GM18505 (cell line): ENCODE measurements around the gene FSD1.
"Not testable (repeated sequence)": the region's sequence is repeated elsewhere in the genome, so short reads cannot be mapped to it uniquely, and the experiment has no call there.

Experiments used
- ATAC-seq: cut with Tn5 transposase; IDR thresholded peaks from one replicate; pipeline ENCODE4 v1.9.1; 2021; ENCODE audit not compliant: unreplicated experiment
- POLR2A ChIP-seq: IDR thresholded peaks from 4 replicates; pipeline ENCODE4 v1.6.1; 2011; ENCODE audit warnings: borderline replicate concordance; ENCODE audit not compliant: insufficient read depth, insufficient read length; ENCODE audit errors: extremely low read depth

The FSD1 gene

GRCh38 chr19:4277191-4277696, 27.2 kb upstream of the FSD1 start:
- ATAC-seq: no peak
- no peak for TF ChIP-seq POLR2A

- no peak for TF ChIP-seq POLR2A
- no peak for ATAC-seq
These were observed 26.4 kb upstream of the FSD1 start for GRCh38 chr19:4278010-4278409.

- no peak for ATAC-seq
- no peak for TF ChIP-seq POLR2A
These were observed 25.8 kb upstream of the FSD1 start, which contains the start of gene SHD for GRCh38 chr19:4278419-4279266. Gene SHD (plus strand): TSS chr19:4279266. CDS start chr19:4280064, 798 bp downstream.

- no peak for TF ChIP-seq POLR2A
These were observed 25.2 kb upstream of the FSD1 start for GRCh38 chr19:4279267-4279529.

GRCh38 chr19:4279530-4280422, 24.6 kb upstream of the FSD1 start:
- ATAC-seq: no peak
- TF ChIP-seq POLR2A: no peak

More at GRCh38 chr19:4279267-4279529, 25.2 kb upstream of the FSD1 start:
- ATAC-seq: no peak

- ATAC-seq: no peak
- TF ChIP-seq POLR2A: no peak
These were observed 20.0 kb upstream of the FSD1 start for GRCh38 chr19:4284176-4284958.

- TF ChIP-seq POLR2A: no peak
- ATAC-seq: no peak
These were observed 19.4 kb upstream of the FSD1 start for GRCh38 chr19:4284974-4285373.

GRCh38 chr19:4286141-4286540, 18.3 kb upstream of the FSD1 start:
- ATAC-seq: not testable (repeated sequence)

GRCh38 chr19:4288091-4288777, 16.2 kb upstream of the FSD1 start:
- TF ChIP-seq POLR2A: no peak
- ATAC-seq: no peak

- TF ChIP-seq POLR2A: no peak
- no peak for ATAC-seq
These were observed 13.1 kb upstream of the FSD1 start for GRCh38 chr19:4291184-4291732.

GRCh38 chr19:4292515-4292914, 11.9 kb upstream of the FSD1 start:
- no peak for ATAC-seq
- no peak for TF ChIP-seq POLR2A

- no peak for ATAC-seq
- TF ChIP-seq POLR2A: no peak
These were observed 10.0 kb upstream of the FSD1 start for GRCh38 chr19:4294389-4294788.

GRCh38 chr19:4295972-4296771, 8.2 kb upstream of the FSD1 start:
- TF ChIP-seq POLR2A: no peak
- ATAC-seq: no peak
